ENCODE data around the gene PRPF6. TPM values are rescaled to one million over a fixed set of nuclear protein-coding genes. Genes with fewer than 3 reads are reported as not detected.

PRPF6 gene
- total RNA-seq, 2 donors from 2014 or later, result 32.9 to 43.6 TPM

DNA sequence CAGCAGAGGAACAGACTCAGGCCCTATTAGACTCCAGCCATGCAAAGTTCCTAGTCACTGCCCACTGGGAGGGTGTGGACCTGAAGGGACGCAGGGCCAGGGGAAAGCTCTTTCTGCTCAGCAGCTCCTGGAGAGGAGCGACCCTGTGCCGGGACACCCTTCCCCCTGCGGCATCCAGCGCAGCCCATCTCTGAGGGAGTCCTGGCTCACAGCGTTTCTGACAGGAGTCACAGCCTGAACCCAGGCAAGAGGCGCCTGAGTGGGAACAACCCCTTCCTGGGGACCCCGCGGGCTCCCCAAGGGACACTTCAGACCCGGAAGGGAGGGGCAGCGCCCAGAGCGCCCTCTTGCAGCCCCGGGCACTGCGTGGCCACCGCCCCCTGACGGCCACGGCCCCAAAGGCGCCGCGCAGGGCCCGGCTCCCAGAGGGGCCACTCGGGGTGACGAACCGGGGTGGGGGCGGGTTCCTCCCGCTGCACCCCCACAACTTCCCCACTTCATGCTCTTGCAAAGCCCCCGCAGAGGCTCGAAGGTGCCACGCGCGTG, 25.6 kb upstream of the PRPF6 start:
- TF ChIP-seq, protein P1, sequence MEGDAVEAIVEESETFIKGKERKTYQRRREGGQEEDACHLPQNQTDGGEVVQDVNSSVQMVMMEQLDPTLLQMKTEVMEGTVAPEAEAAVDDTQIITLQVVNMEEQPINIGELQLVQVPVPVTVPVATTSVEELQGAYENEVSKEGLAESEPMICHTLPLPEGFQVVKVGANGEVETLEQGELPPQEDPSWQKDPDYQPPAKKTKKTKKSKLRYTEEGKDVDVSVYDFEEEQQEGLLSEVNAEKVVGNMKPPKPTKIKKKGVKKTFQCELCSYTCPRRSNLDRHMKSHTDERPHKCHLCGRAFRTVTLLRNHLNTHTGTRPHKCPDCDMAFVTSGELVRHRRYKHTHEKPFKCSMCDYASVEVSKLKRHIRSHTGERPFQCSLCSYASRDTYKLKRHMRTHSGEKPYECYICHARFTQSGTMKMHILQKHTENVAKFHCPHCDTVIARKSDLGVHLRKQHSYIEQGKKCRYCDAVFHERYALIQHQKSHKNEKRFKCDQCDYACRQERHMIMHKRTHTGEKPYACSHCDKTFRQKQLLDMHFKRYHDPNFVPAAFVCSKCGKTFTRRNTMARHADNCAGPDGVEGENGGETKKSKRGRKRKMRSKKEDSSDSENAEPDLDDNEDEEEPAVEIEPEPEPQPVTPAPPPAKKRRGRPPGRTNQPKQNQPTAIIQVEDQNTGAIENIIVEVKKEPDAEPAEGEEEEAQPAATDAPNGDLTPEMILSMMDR (IDR thresholded peaks at IDR 0.05), result peak; percentile 32 to 69
- peak overlapping the region; percentile 88 to 98 for H3K27ac ChIP-seq
- H3K4me3 ChIP-seq, result peak overlapping the region; percentile 91 to 98
- no peaks in the 10 kb centered on the region for H3K27me3 ChIP-seq
- H3K4me1 ChIP-seq, result peaks cover 0 to 68% of the 10 kb centered on the region in 2 donors
- H3K36me3 ChIP-seq, result peaks cover 10% of the 10 kb centered on the region
- no peak for DNase-seq (ENCODE audit: low spot score)
- H3K9me3 ChIP-seq, result no peaks in the 10 kb centered on the region

DNA sequence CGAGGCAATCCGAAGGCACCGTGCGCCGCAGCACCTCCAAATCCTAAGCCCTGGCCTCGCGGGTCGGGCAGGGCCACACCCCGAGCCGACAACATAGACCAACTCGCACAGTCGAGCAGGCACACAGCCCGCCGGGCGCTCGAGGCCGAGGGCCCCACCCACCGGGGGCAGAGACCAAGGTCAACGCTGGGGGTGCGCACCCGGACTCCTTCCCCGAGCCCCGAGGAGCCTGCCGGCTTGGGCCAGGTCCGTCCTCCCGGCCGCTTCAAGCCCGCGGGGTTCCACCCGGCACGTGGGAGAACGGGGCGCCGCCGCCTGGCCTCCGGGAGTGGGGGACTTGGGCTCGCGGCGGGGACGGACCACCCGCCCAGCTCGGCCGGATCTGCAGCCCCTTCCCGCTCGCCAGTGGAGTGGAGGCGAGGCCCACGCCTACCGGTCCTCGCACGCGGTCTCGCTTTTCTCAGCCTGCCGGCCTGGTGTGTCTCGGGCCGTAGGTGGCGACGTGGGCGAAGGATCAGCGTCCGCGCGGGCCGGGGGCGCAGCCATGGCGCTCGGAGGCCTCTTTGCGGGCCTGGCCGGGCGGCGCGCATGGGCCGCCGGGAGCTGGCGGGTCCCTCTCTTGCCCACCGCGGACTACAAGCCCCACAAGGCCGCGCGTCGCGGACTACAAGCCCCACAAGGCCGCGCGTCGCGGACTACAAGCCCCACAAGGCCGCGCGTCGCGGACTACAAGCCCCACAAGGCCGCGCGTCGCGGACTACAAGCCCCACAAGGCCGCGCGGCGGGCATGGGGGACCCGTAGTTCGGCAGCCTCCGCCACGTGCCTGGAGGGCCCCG, 24.9 kb upstream of the PRPF6 start, which contains the start of gene UCKL1:
Gene UCKL1 (minus strand): TSS at position 590 of the 837 bp plus-strand sequence. CDS start 44 bp downstream, at position 546.
- H3K27ac ChIP-seq, result peak within 1 kb of the TSS; percentile 88 to 98
- H3K27me3 ChIP-seq, result no peaks in the 10 kb centered on the region
- H3K9me3 ChIP-seq, result no peaks in the 10 kb centered on the region
- H3K36me3 ChIP-seq, result peaks cover 10% of the 10 kb centered on the region
- TF ChIP-seq, protein P1 (IDR thresholded peaks at IDR 0.05), result peak; percentile 3 to 6
- peaks cover 0 to 61% of the 10 kb centered on the region in 2 donors for H3K4me1 ChIP-seq
- peak within 1 kb of the TSS; percentile 91 to 98 for H3K4me3 ChIP-seq
- peak; percentile 89 for DNase-seq (ENCODE audit: low spot score)

DNA sequence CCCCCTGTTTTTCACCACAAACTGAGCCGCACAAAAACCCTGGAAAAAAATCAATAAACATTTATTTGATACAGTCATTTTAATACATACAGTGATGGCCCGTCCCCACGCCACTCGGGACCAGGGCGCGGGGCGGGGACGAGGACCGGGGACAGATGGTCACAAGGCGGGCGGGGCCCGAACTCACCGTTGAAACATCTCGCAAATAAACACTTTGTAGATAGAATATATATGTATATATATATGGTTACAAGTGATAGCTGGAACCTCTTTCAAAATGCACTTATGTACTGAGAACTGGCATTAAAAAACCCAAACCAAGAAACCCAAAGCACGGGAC, 24.3 kb upstream of the PRPF6 start:
- H3K4me3 ChIP-seq, result peak overlapping the region; percentile 91 to 98

DNA sequence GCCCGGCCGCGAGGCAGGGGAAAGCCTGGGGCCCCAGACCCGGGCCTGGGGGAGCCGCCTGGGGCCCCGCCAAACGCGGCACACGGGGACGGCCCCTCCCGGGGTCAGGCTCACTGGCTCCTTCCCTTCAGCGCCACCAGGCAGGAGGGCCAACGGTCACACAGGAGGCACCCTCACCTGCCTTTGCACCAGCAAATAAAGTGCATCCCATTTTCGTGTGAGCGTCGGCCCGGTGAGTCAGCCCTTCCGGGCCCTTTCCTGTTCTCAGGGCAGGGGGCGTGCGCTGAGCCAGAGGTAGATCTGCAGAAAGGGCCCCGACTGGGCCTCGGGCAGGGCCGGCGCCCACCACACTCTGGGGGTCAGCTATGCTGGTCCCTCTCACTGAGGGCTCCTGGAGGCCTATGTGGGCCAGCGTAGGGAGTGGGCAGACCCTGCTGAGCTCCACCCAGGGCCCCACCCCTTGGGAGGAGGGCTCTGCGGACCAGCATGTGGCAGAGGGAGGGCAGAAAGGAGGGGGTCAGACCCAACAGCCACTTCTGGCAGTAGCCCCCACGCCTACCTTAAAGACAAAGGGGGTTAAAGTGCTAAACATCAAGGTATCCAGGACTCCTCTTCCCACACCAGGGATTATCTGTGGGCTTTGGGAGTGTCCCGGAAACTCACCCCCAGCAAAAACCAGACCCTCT, 23.8 kb upstream of the PRPF6 start:
- TF ChIP-seq, protein P1 (IDR thresholded peaks at IDR 0.05), result no peak
- Histone ChIP-seq H3K27me3 (no peaks in the 10 kb centered on the region), H3K9me3 (no peaks in the 10 kb centered on the region), H3K4me3 (peak overlapping the region; percentile 91 to 98), H3K36me3 (peaks cover 13% of the 10 kb centered on the region), H3K27ac (peak overlapping the region; percentile 51 to 63), H3K4me1 (peaks cover 0 to 50% of the 10 kb centered on the region in 2 donors)
- no peak for DNase-seq (ENCODE audit: low spot score)

More for the DNA sequence above, 24.3 kb upstream of the PRPF6 start:
- Histone ChIP-seq H3K9me3 (no peaks in the 10 kb centered on the region), H3K27ac (peak overlapping the region; percentile 51 to 63), H3K27me3 (no peaks in the 10 kb centered on the region), H3K4me1 (peaks cover 0 to 55% of the 10 kb centered on the region in 2 donors), H3K36me3 (peaks cover 10% of the 10 kb centered on the region)
- DNase-seq (ENCODE audit: low spot score), result no peak
- TF ChIP-seq, protein P1 (IDR thresholded peaks at IDR 0.05), result no peak

DNA sequence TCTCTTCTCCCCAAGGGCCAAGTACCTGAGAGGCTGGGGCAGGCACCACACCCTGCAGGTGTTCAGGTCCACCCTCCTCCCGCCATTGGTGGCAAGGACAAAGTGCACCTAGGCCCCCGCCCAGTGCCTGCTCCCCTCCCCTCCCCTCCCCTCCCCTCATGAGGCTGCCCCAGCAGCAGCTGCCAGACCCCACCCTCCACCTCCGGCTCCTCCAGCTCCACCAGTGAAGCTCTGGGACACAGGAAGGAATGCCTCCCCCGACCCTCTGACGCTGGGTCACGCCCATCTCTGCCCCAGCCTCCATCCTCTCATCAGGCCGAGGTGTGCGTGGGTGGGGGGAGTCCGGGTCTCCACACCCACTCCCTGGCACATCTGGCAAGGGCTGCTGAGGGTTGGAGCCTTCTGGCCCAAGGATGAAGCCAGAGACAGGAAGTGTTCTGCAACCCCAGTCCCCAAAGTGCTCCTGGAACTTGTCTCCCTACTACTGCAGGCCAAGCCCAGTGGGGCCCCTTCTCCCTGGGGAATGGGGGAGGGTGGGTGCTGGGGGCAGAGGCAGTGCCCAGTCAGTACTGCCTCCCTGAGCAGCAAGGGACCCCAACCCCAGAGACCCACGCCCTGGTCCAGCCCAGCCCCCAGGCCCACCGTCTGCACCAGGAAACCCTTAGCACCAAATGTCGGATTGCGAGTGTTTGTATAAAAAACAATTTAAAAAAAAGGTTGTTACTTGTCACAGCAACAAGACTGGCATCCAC, 23.1 kb upstream of the PRPF6 start:
- Histone ChIP-seq H3K27ac (peak overlapping the region; percentile 51 to 63), H3K4me1 (peaks cover 0 to 43% of the 10 kb centered on the region in 2 donors), H3K36me3 (peaks cover 20% of the 10 kb centered on the region), H3K4me3 (peak overlapping the region in 1 of 2 donors; percentile 98), H3K27me3 (no peaks in the 10 kb centered on the region), H3K9me3 (no peaks in the 10 kb centered on the region)
- TF ChIP-seq, protein P1 (IDR thresholded peaks at IDR 0.05), result no peak
- no peak for DNase-seq (ENCODE audit: low spot score)
